HepG2 (cell line): Measurements from ENCODE around the gene ARHGAP22. TPM values are rescaled to one million over a fixed set of nuclear protein-coding genes. Genes with fewer than 3 reads are reported as not detected.

Experiments
- ATAC-seq: fragments of 200-7000 bp; cut with Tn5 transposase; 3 replicates; pipeline ENCODE4 v1.9.1; 2020; ENCODE audit warnings: mild to moderate bottlenecking, moderate library complexity
- BruUV-seq: library from RNA; stranded (reverse); fragments of 400-500 nt; replicated peaks from 2 replicates; lab custom pipeline; 2021; lab: Mats Ljungman, UMichigan
- CTCF ChIA-PET: fragments of 300-600 bp; formaldehyde crosslinking; extraction: SDS; loops from one replicate; lab custom pipeline; 2021; ENCODE audit warnings: low total read pairs, inconsistent platforms, low intra/inter-chr PET ratio; lab: Yijun Ruan, JAX
- POLR2A ChIA-PET: fragments of 350-600 bp; sonication (Branson Sonifier 250); formaldehyde crosslinking; loops from one replicate; lab custom pipeline; 2020; ENCODE audit warnings: antibody characterized with exemption, inconsistent platforms; lab: Yijun Ruan, JAX
- DNase-seq: peaks from one replicate; pipeline ENCODE4 v3.0.0-alpha.2; 2015; ENCODE audit warnings: low spot score
- FAIRE-seq: peaks from 3 replicates; lab custom pipeline; 2011; peaks lifted over from hg19 to GRCh38; lab: Jason Lieb, UNC
- H2AFZ ChIP-seq: one replicate; pipeline ENCODE4 v1.6.1; 2011; ENCODE audit warnings: low read length, inconsistent platforms
- H3K27ac ChIP-seq: fragments of 300-600 bp; 3 replicates; pipeline ENCODE4 v1.8.0; 2011; ENCODE audit warnings: mixed run types, mild to moderate bottlenecking, mixed read lengths, low read length, inconsistent platforms; ENCODE audit not compliant: insufficient read depth; ENCODE audit errors: extremely low read length
- H3K27me3 ChIP-seq, 2 experiments: fragments of 200-600 bp in 1 of 2; 2 replicates in 1 of 2; 3 replicates in 1 of 2; pipeline versions ENCODE4 v1.6.0 to v1.8.0; 2011; ENCODE audit warnings: low read length in 2 of 2, mild to moderate bottlenecking in 2 of 2, moderate library complexity in 2 of 2, inconsistent platforms in 1 of 2; ENCODE audit not compliant: insufficient read depth in 2 of 2, control insufficient read depth in 1 of 2
- H3K36me3 ChIP-seq, 2 experiments: fragments of 200-600 bp in 1 of 2; replicated peaks in 1 of 2; 2 replicates in 1 of 2; 3 replicates in 1 of 2; pipeline versions ENCODE4 v1.5.1 to v1.8.0; 2011; ENCODE audit warnings: low read length in 2 of 2, inconsistent platforms in 1 of 2; ENCODE audit not compliant: insufficient read depth in 2 of 2, control insufficient read depth in 1 of 2
- H3K4me1 ChIP-seq: 2 replicates; pipeline ENCODE4 v1.5.1; 2012; ENCODE audit warnings: low read length, inconsistent platforms; ENCODE audit not compliant: insufficient read depth
- H3K4me2 ChIP-seq: 2 replicates; pipeline ENCODE4 v1.6.0; 2011; ENCODE audit warnings: low read depth, low read length, inconsistent platforms
- H3K4me3 ChIP-seq, 3 experiments: fragments of 200-600 bp in 1 of 3; sonication (generic), shearing (Covaris generic) in 1 of 3; replicated peaks in 1 of 3; 2 replicates each; pipeline ENCODE4 v1.5.1; 2011 to 2016; ENCODE audit warnings: low read length in 3 of 3, inconsistent platforms in 2 of 3, low read depth in 2 of 3, mild to moderate bottlenecking in 2 of 3, control low read depth in 1 of 3, mixed read lengths in 1 of 3; ENCODE audit not compliant: insufficient read depth in 1 of 3
- H3K79me2 ChIP-seq: one replicate; pipeline ENCODE4 v1.6.1; 2011; ENCODE audit warnings: low read length, inconsistent platforms; ENCODE audit not compliant: insufficient read depth
- H3K9ac ChIP-seq: 2 replicates; pipeline ENCODE4 v1.6.0; 2011; ENCODE audit warnings: mild to moderate bottlenecking, low read depth, low read length, inconsistent platforms; ENCODE audit not compliant: insufficient read depth
- H3K9me3 ChIP-seq: 2 replicates; pipeline ENCODE4 v1.5.1; 2012; ENCODE audit warnings: mild to moderate bottlenecking, low read length
- H4K20me1 ChIP-seq: 2 replicates; pipeline ENCODE4 v1.6.0; 2011; ENCODE audit warnings: inconsistent platforms, mild to moderate bottlenecking, low read length, moderate library complexity; ENCODE audit not compliant: insufficient read depth
- BORCS8-MEF2B ChIP-seq: sonication (generic); formaldehyde crosslinking; IDR thresholded peaks from 2 replicates; pipeline ENCODE4 v1.8.0; 2022; ENCODE audit warnings: mild to moderate bottlenecking, missing genetic modification reagents
- NCOA1 ChIP-seq: sonication (generic); formaldehyde crosslinking; IDR thresholded peaks from 2 replicates; pipeline ENCODE4 v1.9.0; 2021; ENCODE audit warnings: missing genetic modification reagents
- YEATS4 ChIP-seq: sonication (generic); formaldehyde crosslinking; IDR thresholded peaks from 2 replicates; pipeline ENCODE4 v1.4.0; 2020; ENCODE audit warnings: missing genetic modification reagents, borderline replicate concordance
- ZNF350 ChIP-seq: sonication (generic); formaldehyde crosslinking; IDR thresholded peaks from 2 replicates; pipeline ENCODE4 v1.4.0; 2020; ENCODE audit warnings: mild to moderate bottlenecking, low read depth, missing genetic modification reagents, borderline replicate concordance
- ZNF672 ChIP-seq: sonication (generic); formaldehyde crosslinking; IDR thresholded peaks from 2 replicates; pipeline ENCODE4 v1.8.1; 2022; ENCODE audit warnings: missing genetic modification reagents
- ZNF703 ChIP-seq: sonication (generic); formaldehyde crosslinking; IDR thresholded peaks from 2 replicates; pipeline ENCODE4 v1.5.1; 2020; ENCODE audit warnings: missing genetic modification reagents, mild to moderate bottlenecking, moderate library complexity, borderline replicate concordance
- ZNF761 ChIP-seq: sonication (generic); formaldehyde crosslinking; conservative IDR thresholded peaks from 2 replicates; pipeline ENCODE4 v1.4.0; 2020; ENCODE audit warnings: mild to moderate bottlenecking, missing genetic modification reagents
- WGBS: methylation state at CpG from one replicate; pipeline ENCODE4 v1.1.6; 2017; ENCODE audit warnings: low lambda C conversion rate; 5-methylcytosine and 5-hydroxymethylcytosine counted together
- in situ Hi-C: cut with HindIII; loops from 2 replicates; pipeline ENCODE4 v1.10.0; 2017; ENCODE audit warnings: low pct_unique_long_range_greater_than_20kb; ENCODE audit not compliant: extremely low pct_ligation_motif_present
- intact Hi-C: fragments of 100-400 bp; cut with micrococcal nuclease; formaldehyde crosslinking; loops from one replicate; pipeline ENCODE4 v1.10.0; 2022; ENCODE audit not compliant: unreplicated experiment
- polyA plus RNA-seq, 8 experiments: library from polyadenylated mRNA; depleted of rRNA in 3 of 8; stranded (reverse) in 7 of 8; unstranded in 1 of 8; fragments of >200 nt; fragmentation: Illumina TruSeq in 4 of 8; extraction: Trizol in 4 of 8; gene quantifications; 2 replicates each; pipeline versions ENCODE4 v1.2.1 to v1.2.3, GENCODE V29; 2011 to 2016; ENCODE audit warnings: low read depth in 4 of 8, missing spikeins in 1 of 8, mixed read lengths in 1 of 8; ENCODE audit not compliant: insufficient read depth in 1 of 8
- total RNA-seq, 5 experiments: library from RNA; depleted of rRNA; stranded (reverse); fragments of >200 nt; fragmentation: Illumina TruSeq; extraction: Trizol; gene quantifications; 2 replicates each; pipeline ENCODE4 v1.2.3, GENCODE V29; 2016; ENCODE audit warnings: low read depth in 1 of 5

The ARHGAP22 gene
- total and polyA plus RNA-seq, 2 of the 13 experiments (the other 11 are each of a cell fraction or from before 2014, with no cell fraction given): 0.08 to 0.38 TPM

GRCh38 chr10:48605786-48606529 is 1.1 kb upstream of the ARHGAP22 start:
- no peaks in the 10 kb centered on the region for H3K36me3 ChIP-seq
- DNase-seq (no peak), FAIRE-seq (no peak), ATAC-seq (no peak)
- no peak overlapping the region for H3K9ac ChIP-seq
- intact Hi-C loops: no loop called here
- H3K4me3 ChIP-seq: no peak overlapping the region
- ChIA-PET POLR2A (no interaction called here), CTCF (no interaction called here)
- H3K4me2 ChIP-seq: no peak overlapping the region
- no peak overlapping the region for H2AFZ ChIP-seq
- no peaks in the 10 kb centered on the region for H3K79me2 ChIP-seq
- no peak overlapping the region for H3K27ac ChIP-seq
- no TSS peak for BruUV-seq
- TF ChIP-seq ZNF350 (CRISPR knock-in tag) (no peak), NCOA1 (CRISPR knock-in tag) (no peak), ZNF703 (CRISPR knock-in tag) (no peak), ZNF761 (CRISPR knock-in tag) (no peak), ZNF672 (CRISPR knock-in tag) (no peak), BORCS8-MEF2B (CRISPR knock-in tag) (no peak), YEATS4 (no peak)
- H4K20me1 ChIP-seq: no peaks in the 10 kb centered on the region
- H3K27me3 ChIP-seq: peaks cover 0 to 10% of the 10 kb centered on the region in 2 experiments; a peak in 1 of 5 replicates
- H3K9me3 ChIP-seq: no peaks in the 10 kb centered on the region
- WGBS: 16% methylated on average over 6 of the region's 7 CpGs
- in situ Hi-C loops: no loop called here
- no peaks in the 10 kb centered on the region for H3K4me1 ChIP-seq
